CD4-positive, alpha-beta T cell treated with Interleukin-15 for 4 hours (primary cell): Measurements from ENCODE around the gene COMMD7.

ENCODE experiments used
- DNase-seq: peaks from one replicate; pipeline ENCODE4 v3.0.0-alpha.2; 2020; ENCODE audit warnings: low spot score

Gene COMMD7

GRCh38 chr20:32743237-32744112 is at the start of gene COMMD7:
TSS of gene COMMD7 (minus strand) at chr20:32743467. CDS start at chr20:32743391, 76 bp downstream.
- peak; percentile 70 for DNase-seq

DNA sequence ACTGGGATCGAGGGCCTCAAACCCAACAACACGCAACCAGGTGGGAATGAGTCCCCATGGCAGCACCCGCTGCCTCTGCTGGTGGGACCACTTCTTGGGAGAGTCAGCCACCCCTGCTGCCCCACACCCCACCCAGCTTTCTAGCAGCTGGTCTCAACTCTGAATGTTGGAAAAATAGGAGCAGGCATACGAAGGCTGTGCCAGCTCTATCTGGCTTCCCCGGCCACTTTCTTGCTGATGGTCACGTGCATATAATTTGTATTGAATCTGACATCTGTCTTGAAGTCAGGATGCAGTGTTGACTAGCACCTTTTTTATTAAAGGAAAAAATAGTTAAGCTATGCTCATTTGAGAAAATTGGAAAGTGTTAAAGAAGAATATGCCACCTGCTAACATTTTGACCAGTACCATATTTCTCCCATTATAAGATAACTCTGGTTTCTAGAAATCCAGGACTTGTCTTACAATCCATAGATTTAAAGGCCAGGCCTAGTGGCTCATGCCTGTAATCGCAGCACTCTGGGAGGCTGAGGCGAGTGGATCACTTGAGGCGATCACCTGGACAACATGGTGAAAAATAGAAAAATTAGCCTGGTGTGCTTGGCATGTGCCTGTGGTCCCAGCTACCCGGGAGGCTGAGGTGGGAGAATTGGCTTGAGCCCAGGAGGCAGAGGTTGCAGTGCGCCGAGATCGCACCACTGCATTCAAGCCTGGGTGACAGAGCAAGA is 49.6 kb upstream of the COMMD7 start:
- no peak for DNase-seq

DNA sequence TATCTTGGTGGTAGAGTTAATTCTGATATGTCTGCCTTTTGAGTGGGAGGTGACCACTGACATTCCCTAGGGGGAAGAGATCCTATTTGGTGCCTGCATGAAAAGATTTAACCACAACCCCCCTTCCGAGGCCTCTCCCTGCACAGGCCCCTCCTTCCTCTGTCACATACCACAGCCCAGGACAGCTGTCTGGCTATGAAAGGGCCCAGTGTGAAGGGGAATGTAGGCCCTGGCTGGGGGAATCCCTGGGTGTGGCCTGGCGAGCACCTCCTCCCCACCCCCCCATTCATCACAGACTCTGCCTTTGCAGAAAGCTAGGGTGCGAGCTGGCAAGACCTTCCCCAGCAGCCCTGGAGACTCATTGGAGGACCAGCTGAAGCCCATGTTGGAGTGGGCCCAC is 49.0 kb upstream of the COMMD7 start:
- DNase-seq: peak; percentile 19

DNA sequence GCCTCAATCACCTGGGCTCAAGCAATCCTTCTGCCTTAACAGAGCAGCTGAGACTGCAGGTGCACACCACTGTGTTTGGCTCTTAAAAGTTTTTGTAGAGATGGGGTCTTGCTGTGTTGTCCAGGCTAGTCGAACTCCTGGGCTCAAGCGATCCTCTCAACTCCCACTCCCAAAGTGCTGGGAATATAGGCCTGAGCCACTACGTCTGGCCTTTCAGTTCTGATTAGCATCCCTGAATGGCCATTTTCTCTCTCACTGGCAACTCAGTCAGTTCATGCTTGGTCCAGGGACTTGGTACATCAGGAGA is 47.4 kb upstream of the COMMD7 start:
- no peak for DNase-seq

DNA sequence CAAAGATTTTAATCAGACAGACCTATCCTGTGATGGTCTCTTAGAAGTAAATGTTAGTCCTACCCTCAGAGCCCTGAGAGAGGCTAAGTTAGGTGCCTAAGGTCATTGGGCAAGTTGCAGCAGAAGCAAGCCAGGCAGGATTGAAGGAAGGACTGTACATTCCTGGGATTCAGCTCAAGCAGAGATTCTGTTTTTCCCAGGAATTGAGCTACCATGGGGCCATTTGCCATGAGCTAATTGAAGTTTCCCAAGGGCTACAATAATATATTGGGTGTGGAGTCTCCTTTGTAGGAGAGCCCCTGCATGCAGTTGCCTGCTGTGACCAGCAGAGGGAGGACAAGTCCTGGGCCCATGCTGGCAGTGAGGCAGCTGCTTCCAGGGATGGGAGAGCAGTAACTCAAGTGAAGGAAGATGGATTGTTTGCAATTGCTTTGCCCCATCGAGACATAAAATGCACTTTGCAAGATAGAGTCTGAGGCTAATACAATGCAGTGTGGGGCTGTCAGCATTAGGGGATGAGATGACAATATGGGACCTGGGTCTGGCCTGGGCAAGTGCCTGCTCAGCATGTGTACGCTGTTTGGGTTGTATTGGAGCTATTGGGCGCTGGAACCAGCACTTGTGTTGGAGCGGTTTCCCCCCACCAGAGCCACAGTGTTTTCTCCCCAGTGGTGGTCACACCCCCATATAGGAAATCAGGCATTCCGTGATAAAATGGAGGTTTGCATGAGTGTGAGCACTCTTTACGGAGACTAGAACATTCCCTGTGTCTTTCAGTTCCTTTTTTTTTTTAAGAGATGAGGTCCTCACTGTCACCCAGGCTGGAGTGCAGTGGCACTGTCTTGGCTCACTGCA is 46.9 kb upstream of the COMMD7 start:
- DNase-seq: peak; percentile 76

DNA sequence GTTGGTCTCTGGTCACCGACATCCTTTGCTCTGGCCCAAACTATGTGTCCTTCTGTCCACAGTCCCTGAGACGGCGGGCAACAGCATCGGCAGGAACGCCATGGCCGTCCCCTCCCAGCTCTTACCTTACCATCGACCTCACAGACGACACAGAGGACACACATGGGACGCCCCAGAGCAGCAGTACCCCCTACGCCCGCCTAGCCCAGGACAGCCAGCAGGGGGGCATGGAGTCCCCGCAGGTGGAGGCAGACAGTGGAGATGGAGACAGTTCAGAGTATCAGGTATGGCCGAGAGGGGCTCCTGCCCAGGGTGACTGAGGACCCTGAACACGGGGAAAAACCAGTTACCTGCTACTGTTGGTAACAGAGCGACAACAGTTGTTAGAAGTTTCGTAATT is 43.9 kb upstream of the COMMD7 start:
- DNase-seq: no peak

- DNase-seq: no peak
These were observed 42.9 kb upstream of the COMMD7 start for GRCh38 chr20:32786059-32786760.

- no peak for DNase-seq
These were observed 41.3 kb upstream of the COMMD7 start for GRCh38 chr20:32784369-32785080.

DNA sequence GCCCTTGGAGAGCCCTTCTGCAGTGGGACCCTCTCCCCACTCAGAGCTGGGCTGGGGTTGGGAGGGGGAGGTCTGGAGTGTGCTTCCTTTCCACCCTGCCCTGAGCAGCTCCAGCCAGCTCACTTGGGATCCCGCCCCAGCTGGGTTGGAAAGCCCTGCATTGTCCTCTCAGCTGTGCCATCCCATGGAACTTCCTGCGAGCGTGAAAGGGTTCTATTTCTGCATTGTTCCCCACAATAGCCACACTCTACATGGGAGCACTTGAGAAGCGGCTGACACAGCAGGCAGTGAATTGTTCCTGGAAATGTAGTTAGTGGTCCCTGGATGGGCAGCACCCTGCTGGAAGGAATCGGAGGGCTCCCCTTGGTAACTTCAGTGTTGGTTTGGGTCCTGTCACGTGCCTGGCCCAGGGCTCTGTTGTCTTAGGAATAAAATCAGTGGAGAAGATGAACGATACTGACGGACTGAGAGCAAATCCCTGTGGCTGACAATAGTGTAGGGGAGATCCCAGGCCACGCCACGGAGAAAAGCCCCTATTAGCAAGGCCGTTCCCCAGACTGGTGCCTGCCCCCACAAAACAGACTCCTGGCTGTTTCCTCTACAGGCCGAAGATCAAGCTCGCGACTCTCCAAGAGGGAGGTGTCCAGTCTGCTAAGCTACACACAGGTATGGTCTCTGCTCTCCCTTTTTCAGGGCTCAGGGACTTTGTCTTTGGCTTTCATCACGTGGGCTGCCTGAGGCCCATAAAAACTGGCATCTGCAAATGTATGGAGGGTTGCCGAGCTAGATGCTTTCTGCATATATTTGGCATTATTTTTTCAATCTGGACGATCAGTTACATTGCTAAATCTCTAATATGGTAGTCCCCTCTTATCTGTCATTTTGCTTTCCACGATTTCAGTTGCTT is 37.7 kb upstream of the COMMD7 start:
- DNase-seq: no peak

GRCh38 chr20:32780278-32780677 is 37.0 kb upstream of the COMMD7 start:
- DNase-seq: no peak

GRCh38 chr20:32779500-32780211 is 36.4 kb upstream of the COMMD7 start:
- DNase-seq: no peak

GRCh38 chr20:32777177-32777956 is 34.1 kb upstream of the COMMD7 start:
- no peak for DNase-seq

- no peak for DNase-seq
These were observed 32.2 kb upstream of the COMMD7 start for GRCh38 chr20:32775336-32775991.

DNA sequence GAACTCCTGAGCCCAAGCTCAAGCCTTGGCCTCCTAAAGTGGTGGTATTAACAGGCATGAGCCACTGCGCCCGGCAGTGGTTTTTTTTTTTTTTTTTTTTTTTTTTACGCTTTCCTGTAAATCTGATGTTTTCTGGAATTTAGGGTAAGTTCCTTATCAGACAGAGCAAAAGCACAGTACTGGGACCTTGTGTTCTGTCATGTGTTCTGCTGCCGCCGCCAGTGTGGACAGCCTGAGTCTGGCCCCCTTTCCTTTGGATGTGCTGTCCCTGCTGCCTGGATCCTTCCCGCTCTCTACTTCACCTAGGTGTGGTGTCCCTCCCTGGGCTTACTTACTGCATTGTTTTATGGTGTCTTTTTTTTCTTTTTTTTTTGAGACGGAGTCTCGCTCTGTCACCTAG is 30.6 kb upstream of the COMMD7 start:
- no peak for DNase-seq

DNA sequence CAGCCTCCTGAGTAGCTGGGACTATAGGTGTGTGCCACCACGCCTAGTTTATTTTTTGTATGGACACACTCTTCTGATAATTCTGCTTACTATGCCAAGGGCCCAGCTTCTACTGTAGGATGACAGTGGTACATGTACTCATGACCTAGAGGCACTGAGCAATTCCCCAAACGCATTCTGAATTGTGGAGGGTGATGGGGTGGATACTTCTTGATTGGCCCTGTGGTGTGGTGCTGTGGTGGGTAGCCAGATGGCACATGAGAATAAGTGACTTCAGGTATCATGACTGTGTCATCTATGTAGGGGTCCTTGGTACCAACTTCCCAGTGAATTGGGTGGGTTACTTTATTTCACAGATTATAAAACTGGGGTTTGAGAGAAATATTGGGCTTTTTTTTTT is 30.0 kb upstream of the COMMD7 start:
- no peak for DNase-seq

DNA sequence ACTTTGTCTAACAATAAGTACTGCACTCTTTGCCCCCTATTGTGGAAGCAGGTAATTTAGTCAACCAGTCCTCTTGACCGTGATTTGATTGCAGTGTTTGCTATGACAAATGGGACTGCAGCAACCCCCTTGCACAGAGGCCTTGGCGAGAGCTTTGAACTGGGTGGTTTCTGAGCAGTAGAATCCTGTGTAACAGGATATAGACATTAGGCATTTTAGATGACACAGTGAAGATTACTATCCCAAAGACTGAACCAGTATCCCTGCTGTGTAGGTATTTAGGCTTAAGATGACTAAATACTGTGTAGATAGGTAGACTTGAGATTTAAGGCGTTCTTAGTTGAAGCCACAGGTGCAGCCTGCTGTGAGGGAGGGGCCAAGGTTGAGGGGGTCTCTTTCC is 28.8 kb upstream of the COMMD7 start:
- DNase-seq: no peak

- no peak for DNase-seq
These were observed 24.3 kb upstream of the COMMD7 start for GRCh38 chr20:32767418-32768198.
